GM21619 (cell line): Measurements from ENCODE around the gene STAG3.

Source experiments
- ATAC-seq: cut with Tn5 transposase; IDR thresholded peaks from one replicate; pipeline ENCODE4 v1.9.1; 2021; ENCODE audit not compliant: unreplicated experiment

The STAG3 gene

GRCh38 chr7:100154651-100155491, 22.8 kb upstream of the STAG3 start:
- ATAC-seq: no peak

- ATAC-seq: no peak
Observed at GRCh38 chr7:100155553-100156317, 22.0 kb upstream of the STAG3 start.

GRCh38 chr7:100156331-100157068, 21.2 kb upstream of the STAG3 start:
- ATAC-seq: no peak

- ATAC-seq: no peak
Observed at GRCh38 chr7:100157069-100157333, 20.7 kb upstream of the STAG3 start.

- no peak for ATAC-seq
Observed at GRCh38 chr7:100157334-100158228, 20.1 kb upstream of the STAG3 start.

GRCh38 chr7:100158229-100159098, 19.3 kb upstream of the STAG3 start, which contains the start of gene TRAPPC14:
TRAPPC14 (minus strand) TSS chr7:100158723; CDS start chr7:100158499, 224 bp downstream.
- peak; percentile 70 for ATAC-seq

- ATAC-seq: no peak
Observed at GRCh38 chr7:100159099-100159623, 18.6 kb upstream of the STAG3 start.

- ATAC-seq: no peak
Observed at GRCh38 chr7:100160067-100160466, 17.7 kb upstream of the STAG3 start.

- no peak for ATAC-seq
Observed at GRCh38 chr7:100163006-100163531, 14.6 kb upstream of the STAG3 start.

GRCh38 chr7:100163871-100164270, 13.8 kb upstream of the STAG3 start:
- ATAC-seq: no peak

- ATAC-seq: no peak
Observed at GRCh38 chr7:100166317-100166940, 11.3 kb upstream of the STAG3 start.

GRCh38 chr7:100166970-100167911, 10.5 kb upstream of the STAG3 start:
- ATAC-seq: no peak

GRCh38 chr7:100167912-100168323, 9.8 kb upstream of the STAG3 start:
- ATAC-seq: no peak

- no peak for ATAC-seq
Observed at GRCh38 chr7:100169147-100169850, 8.4 kb upstream of the STAG3 start.

- no peak for ATAC-seq
Observed at GRCh38 chr7:100170101-100170897, 7.4 kb upstream of the STAG3 start.

GRCh38 chr7:100171087-100171681, 6.5 kb upstream of the STAG3 start:
- ATAC-seq: no peak
